ENCODE data around the gene ZNF664. TPM values are rescaled to one million over a fixed set of nuclear protein-coding genes. Genes with fewer than 3 reads are reported as not detected.

ZNF664 gene
- total RNA-seq, 1 donor from 2014 or later = 310 TPM

- Mint-ChIP-seq H3K36me3 (ENCODE audit: unreplicated experiment) (no peaks in the 10 kb centered on the region), H3K9me3 (ENCODE audit: unreplicated experiment) (peaks cover 1% of the 10 kb centered on the region), H3K27ac (ENCODE audit: unreplicated experiment) (no peak overlapping the region), H3K4me3 (ENCODE audit: unreplicated experiment) (no peak overlapping the region), H3K27me3 (ENCODE audit: unreplicated experiment) (no peaks in the 10 kb centered on the region), H3K4me1 (ENCODE audit: low read depth, unreplicated experiment) (peaks cover 37% of the 10 kb centered on the region)
- no peak for TF ChIP-seq CTCF (IDR thresholded peaks at IDR 0.05; ENCODE audit: partially characterized antibody, unreplicated experiment)
- DNase-seq = no peak
Observed at GRCh38 chr12:124035163-124035562, 62.1 kb downstream of the ZNF664 start.

DNA sequence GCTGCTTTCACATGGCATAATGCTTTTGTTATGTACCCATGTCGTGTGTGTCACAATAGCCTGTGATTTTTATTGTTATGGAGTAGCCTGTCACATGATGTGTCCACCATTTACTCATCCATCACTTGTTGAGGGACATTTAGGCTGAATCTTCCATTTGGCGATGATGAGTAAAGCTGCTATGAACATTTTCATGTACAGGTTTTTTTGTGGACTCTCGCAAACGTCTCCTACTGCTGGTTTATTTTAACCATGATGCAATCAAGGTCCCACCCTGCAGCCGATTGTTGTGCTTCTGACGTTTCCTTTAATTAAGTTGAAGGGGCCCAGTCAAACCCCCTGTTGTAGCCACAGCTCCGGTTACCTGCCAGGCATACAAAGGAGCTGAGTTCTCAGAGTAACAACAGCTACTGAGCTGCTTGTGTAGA is 63.2 kb downstream of the ZNF664 start:
- Mint-ChIP-seq H3K4me3 (ENCODE audit: unreplicated experiment) (no peak overlapping the region), H3K9me3 (ENCODE audit: unreplicated experiment) (peaks cover 1% of the 10 kb centered on the region), H3K27ac (ENCODE audit: unreplicated experiment) (peak overlapping the region; percentile 2), H3K27me3 (ENCODE audit: unreplicated experiment) (no peaks in the 10 kb centered on the region), H3K36me3 (ENCODE audit: unreplicated experiment) (no peaks in the 10 kb centered on the region), H3K4me1 (ENCODE audit: low read depth, unreplicated experiment) (peaks cover 32% of the 10 kb centered on the region)
- no peak for DNase-seq
- no peak for TF ChIP-seq CTCF (IDR thresholded peaks at IDR 0.05; ENCODE audit: partially characterized antibody, unreplicated experiment)

GRCh38 chr12:124036657-124037109 is 63.7 kb downstream of the ZNF664 start:
- H3K4me3 Mint-ChIP-seq (ENCODE audit: unreplicated experiment) = no peak overlapping the region
- no peaks in the 10 kb centered on the region for H3K27me3 Mint-ChIP-seq (ENCODE audit: unreplicated experiment)
- peak; percentile 95 for TF ChIP-seq CTCF (IDR thresholded peaks at IDR 0.05; ENCODE audit: partially characterized antibody, unreplicated experiment)
- no peaks in the 10 kb centered on the region for H3K36me3 Mint-ChIP-seq (ENCODE audit: unreplicated experiment)
- H3K27ac Mint-ChIP-seq (ENCODE audit: unreplicated experiment) = peak overlapping the region; percentile 2
- peak; percentile 43 for DNase-seq
- peaks cover 1% of the 10 kb centered on the region for H3K9me3 Mint-ChIP-seq (ENCODE audit: unreplicated experiment)
- peaks cover 29% of the 10 kb centered on the region for H3K4me1 Mint-ChIP-seq (ENCODE audit: low read depth, unreplicated experiment)

DNA sequence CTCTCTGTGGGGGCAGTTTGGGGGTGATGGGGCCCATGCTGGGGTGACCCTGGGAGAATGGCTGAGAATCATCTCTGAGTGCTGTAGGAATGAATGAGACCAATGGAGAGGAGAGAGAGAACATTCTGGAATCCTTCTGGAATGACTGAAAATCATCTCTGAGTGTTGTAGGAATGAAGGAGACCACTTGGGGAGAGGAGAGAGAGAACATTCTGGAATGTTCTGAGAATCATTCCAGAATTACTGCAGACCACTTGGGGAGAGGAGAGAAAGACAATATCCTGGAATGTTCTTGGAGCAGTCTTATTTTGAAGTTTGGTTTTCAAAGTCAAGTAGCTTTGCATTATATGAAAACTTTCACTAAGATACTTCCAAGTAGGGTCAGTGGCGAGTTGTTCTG is 64.3 kb downstream of the ZNF664 start:
- peaks cover 29% of the 10 kb centered on the region for H3K4me1 Mint-ChIP-seq (ENCODE audit: low read depth, unreplicated experiment)
- peak overlapping the region; percentile 23 for H3K27ac Mint-ChIP-seq (ENCODE audit: unreplicated experiment)
- TF ChIP-seq CTCF (IDR thresholded peaks at IDR 0.05; ENCODE audit: partially characterized antibody, unreplicated experiment) = no peak
- DNase-seq = no peak
- H3K9me3 Mint-ChIP-seq (ENCODE audit: unreplicated experiment) = peaks cover 1% of the 10 kb centered on the region
- H3K36me3 Mint-ChIP-seq (ENCODE audit: unreplicated experiment) = peaks cover 3% of the 10 kb centered on the region
- no peak overlapping the region for H3K4me3 Mint-ChIP-seq (ENCODE audit: unreplicated experiment)
- H3K27me3 Mint-ChIP-seq (ENCODE audit: unreplicated experiment) = no peaks in the 10 kb centered on the region

- no peak overlapping the region for H3K4me3 Mint-ChIP-seq (ENCODE audit: unreplicated experiment)
- peaks cover 32% of the 10 kb centered on the region for H3K4me1 Mint-ChIP-seq (ENCODE audit: low read depth, unreplicated experiment)
- peaks cover 1% of the 10 kb centered on the region for H3K9me3 Mint-ChIP-seq (ENCODE audit: unreplicated experiment)
- TF ChIP-seq CTCF (IDR thresholded peaks at IDR 0.05; ENCODE audit: partially characterized antibody, unreplicated experiment) = no peak
- no peak for DNase-seq
- H3K27ac Mint-ChIP-seq (ENCODE audit: unreplicated experiment) = no peak overlapping the region
- H3K27me3 Mint-ChIP-seq (ENCODE audit: unreplicated experiment) = no peaks in the 10 kb centered on the region
- peaks cover 5% of the 10 kb centered on the region for H3K36me3 Mint-ChIP-seq (ENCODE audit: unreplicated experiment)
Observed at GRCh38 chr12:124039276-124039675, 66.3 kb downstream of the ZNF664 start.
